ENCODE results near the gene RIT1.

The RIT1 gene

GRCh38 chr1:155847823-155848529, 63.2 kb downstream of the RIT1 start:
- DNase-seq = no peak

Data from activated gamma-delta T cell treated with Interleukin-2 at 50 U/mL for 16 hours (primary cell).